GM21381 (cell line): Measurements from ENCODE around the gene C1QL2.

Source experiments
- ATAC-seq: cut with Tn5 transposase; IDR thresholded peaks from one replicate; pipeline ENCODE4 v1.9.1; 2021; ENCODE audit warnings: mild to moderate bottlenecking, moderate library complexity; ENCODE audit not compliant: unreplicated experiment

C1QL2 gene

GRCh38 chr2:119111115-119111975 lies 47.2 kb downstream of the C1QL2 start:
- ATAC-seq: no peak

GRCh38 chr2:119109866-119110265 lies 48.7 kb downstream of the C1QL2 start:
- no peak for ATAC-seq

GRCh38 chr2:119108186-119108585 lies 50.4 kb downstream of the C1QL2 start:
- no peak for ATAC-seq

GRCh38 chr2:119106301-119106897 lies 52.2 kb downstream of the C1QL2 start:
- ATAC-seq: no peak
